HG03108 (cell line): ENCODE data around the gene RAMACL.

ENCODE experiments used
- ATAC-seq: cut with Tn5 transposase; IDR thresholded peaks from one replicate; pipeline ENCODE4 v1.9.1; 2021; ENCODE audit warnings: moderate library complexity; ENCODE audit not compliant: unreplicated experiment

The RAMACL gene

DNA sequence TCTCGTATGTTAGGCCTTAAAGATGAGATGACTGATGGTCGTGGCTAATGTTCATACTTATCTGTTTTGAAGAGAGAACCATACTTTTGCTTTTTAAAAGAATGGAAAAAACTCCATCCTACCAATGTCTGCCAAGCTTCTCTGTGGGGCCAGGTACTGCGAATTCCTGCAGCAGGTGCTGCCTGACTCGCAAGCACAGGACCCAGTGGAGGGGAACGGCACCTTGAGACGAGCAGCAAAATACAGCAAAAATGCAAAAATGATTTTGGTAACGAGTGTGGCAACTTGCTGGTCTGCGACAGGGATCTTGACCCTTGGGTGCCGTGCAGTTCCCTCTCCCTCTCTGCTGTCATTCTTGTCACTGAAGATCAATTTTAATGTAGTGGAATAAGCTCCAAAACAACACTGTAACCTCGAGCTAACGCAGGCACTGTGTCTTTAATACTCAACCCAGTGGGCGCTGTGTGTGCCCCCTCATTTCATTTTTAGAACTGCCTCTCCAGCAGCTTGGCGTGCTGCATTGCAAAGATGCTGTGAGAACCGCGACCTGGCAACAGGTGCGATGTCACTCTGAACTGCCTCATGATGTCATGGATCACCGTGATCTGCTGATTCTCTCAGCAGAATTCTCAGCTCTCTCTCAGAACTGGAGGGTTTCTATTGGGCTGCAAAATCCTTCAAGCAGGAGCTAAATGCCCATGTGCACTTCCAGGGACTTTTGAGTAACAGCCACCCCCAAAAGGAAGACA lies 51.6 kb downstream of the RAMACL start:
- ATAC-seq: no peak

GRCh38 chr6:166533205-166533824 lies 53.2 kb downstream of the RAMACL start:
- ATAC-seq: no peak
